ENCODE results near the gene NOPCHAP1.

Gene NOPCHAP1

DNA sequence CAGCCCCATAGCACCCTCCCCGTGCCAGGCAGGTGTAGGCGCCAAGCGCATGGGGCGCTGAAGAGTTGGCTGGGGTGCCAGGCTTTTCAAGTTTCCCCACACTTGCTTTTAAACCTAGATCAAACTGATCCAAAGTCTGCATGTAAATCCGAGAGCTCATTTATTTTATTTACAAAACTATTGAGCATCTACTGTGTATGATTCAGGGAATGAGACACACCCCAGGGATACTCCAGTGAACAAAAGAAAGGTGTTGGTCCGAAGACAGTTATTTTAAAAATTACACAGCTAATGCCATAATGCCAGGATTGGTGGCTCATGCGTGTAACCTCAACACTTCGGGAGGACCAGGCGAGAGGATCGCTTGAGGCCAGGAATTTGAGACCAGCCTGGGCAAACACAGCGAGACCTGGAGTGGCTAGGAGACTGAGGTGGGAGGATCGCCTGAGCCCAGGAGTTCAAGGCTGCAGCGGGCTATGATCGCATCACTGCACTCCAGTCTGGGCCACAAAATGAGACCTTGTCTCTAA lies 27.2 kb upstream of the NOPCHAP1 start:
- Histone ChIP-seq H3K4me3 (replicated peaks; ENCODE audit: insufficient read depth, low read length) (peak overlapping the region; percentile 64), H3K27ac (replicated peaks) (no peak overlapping the region)
- no peak for DNase-seq (ENCODE audit: low read depth in 1 of 2, low spot score in 1 of 2)

DNA sequence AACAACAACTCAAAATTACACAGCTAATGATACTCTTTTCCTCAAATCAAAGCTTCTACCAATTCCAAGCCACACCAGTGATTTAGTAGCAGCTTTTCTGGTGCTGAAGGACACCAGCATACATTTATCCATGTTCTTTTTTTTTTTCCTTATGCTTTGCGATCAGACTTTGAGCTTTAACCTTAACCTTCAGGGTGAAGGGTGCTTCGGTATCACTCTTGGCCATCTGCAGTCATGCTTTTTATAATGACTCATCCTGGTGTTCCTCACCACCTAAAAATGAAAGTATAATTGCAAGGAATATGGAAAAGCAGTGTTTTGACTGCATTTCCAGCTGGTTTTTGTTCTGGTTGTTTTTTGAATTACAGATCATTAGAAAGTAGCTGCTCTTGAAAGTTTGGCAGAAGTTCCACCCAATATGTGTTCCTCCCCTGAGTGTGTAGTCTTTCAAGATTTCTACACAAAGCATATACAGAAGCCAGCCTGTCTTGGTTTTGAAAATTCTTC lies 26.7 kb upstream of the NOPCHAP1 start:
- Histone ChIP-seq H3K27me3 (ENCODE audit: insufficient read depth, poor library complexity, severe bottlenecking) (peaks cover 26% of the 10 kb centered on the region), H3K27ac (replicated peaks) (no peak overlapping the region), H3K4me3 (replicated peaks; ENCODE audit: insufficient read depth, low read length) (no peak overlapping the region)
- DNase-seq (ENCODE audit: low read depth in 1 of 2, low spot score in 1 of 2): no peak
- no peak for TF ChIP-seq SPI1 (IDR thresholded peaks at IDR 0.05; ENCODE audit: borderline replicate concordance, low read depth)
- TF ChIP-seq, protein P1, sequence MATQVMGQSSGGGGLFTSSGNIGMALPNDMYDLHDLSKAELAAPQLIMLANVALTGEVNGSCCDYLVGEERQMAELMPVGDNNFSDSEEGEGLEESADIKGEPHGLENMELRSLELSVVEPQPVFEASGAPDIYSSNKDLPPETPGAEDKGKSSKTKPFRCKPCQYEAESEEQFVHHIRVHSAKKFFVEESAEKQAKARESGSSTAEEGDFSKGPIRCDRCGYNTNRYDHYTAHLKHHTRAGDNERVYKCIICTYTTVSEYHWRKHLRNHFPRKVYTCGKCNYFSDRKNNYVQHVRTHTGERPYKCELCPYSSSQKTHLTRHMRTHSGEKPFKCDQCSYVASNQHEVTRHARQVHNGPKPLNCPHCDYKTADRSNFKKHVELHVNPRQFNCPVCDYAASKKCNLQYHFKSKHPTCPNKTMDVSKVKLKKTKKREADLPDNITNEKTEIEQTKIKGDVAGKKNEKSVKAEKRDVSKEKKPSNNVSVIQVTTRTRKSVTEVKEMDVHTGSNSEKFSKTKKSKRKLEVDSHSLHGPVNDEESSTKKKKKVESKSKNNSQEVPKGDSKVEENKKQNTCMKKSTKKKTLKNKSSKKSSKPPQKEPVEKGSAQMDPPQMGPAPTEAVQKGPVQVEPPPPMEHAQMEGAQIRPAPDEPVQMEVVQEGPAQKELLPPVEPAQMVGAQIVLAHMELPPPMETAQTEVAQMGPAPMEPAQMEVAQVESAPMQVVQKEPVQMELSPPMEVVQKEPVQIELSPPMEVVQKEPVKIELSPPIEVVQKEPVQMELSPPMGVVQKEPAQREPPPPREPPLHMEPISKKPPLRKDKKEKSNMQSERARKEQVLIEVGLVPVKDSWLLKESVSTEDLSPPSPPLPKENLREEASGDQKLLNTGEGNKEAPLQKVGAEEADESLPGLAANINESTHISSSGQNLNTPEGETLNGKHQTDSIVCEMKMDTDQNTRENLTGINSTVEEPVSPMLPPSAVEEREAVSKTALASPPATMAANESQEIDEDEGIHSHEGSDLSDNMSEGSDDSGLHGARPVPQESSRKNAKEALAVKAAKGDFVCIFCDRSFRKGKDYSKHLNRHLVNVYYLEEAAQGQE (IDR thresholded peaks at IDR 0.05; ENCODE audit: insufficient replicate concordance, low read depth): no peak
- TF ChIP-seq, protein P2, sequence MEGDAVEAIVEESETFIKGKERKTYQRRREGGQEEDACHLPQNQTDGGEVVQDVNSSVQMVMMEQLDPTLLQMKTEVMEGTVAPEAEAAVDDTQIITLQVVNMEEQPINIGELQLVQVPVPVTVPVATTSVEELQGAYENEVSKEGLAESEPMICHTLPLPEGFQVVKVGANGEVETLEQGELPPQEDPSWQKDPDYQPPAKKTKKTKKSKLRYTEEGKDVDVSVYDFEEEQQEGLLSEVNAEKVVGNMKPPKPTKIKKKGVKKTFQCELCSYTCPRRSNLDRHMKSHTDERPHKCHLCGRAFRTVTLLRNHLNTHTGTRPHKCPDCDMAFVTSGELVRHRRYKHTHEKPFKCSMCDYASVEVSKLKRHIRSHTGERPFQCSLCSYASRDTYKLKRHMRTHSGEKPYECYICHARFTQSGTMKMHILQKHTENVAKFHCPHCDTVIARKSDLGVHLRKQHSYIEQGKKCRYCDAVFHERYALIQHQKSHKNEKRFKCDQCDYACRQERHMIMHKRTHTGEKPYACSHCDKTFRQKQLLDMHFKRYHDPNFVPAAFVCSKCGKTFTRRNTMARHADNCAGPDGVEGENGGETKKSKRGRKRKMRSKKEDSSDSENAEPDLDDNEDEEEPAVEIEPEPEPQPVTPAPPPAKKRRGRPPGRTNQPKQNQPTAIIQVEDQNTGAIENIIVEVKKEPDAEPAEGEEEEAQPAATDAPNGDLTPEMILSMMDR (IDR thresholded peaks at IDR 0.05; ENCODE audit: insufficient read depth, low read length): no peak

More for the DNA sequence above, 27.2 kb upstream of the NOPCHAP1 start:
- TF ChIP-seq, protein P1 (IDR thresholded peaks at IDR 0.05; ENCODE audit: insufficient replicate concordance, low read depth): no peak
- TF ChIP-seq POLR2AphosphoS5 (IDR thresholded peaks at IDR 0.05; ENCODE audit: low read depth): no peak
- TF ChIP-seq, protein P2 (IDR thresholded peaks at IDR 0.05; ENCODE audit: insufficient read depth, low read length): no peak
- no peak for TF ChIP-seq GABPA (IDR thresholded peaks at IDR 0.05; ENCODE audit: low read depth)
- TF ChIP-seq SPI1 (IDR thresholded peaks at IDR 0.05; ENCODE audit: borderline replicate concordance, low read depth): no peak
- H3K27me3 ChIP-seq (ENCODE audit: insufficient read depth, poor library complexity, severe bottlenecking): peaks cover 30% of the 10 kb centered on the region

DNA sequence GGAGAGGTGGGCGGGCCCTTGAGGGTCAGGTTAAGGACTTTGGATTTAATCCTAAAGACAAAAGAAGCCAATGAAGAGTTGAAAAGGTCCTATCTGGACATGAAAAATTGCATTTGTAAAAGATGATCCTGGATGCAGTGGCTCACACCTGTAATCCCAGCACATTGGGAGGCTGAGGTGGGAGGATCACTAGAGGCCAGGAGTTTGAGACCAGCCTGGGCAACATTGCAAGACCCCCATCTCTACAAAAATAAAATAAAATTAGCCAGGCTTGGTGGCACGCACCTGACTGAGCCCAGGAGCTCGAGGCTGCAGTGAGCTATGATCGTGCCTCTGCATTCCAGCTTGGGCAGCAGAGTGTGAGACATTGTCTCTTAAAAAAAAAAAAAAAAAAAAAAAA lies 25.7 kb upstream of the NOPCHAP1 start:
- no peak for DNase-seq (ENCODE audit: low read depth in 1 of 2, low spot score in 1 of 2)
- H3K27ac ChIP-seq (replicated peaks): no peak overlapping the region
- no peak overlapping the region for H3K4me3 ChIP-seq (replicated peaks; ENCODE audit: insufficient read depth, low read length)
- peaks cover 24% of the 10 kb centered on the region for H3K27me3 ChIP-seq (ENCODE audit: insufficient read depth, poor library complexity, severe bottlenecking)
- TF ChIP-seq, protein P2 (IDR thresholded peaks at IDR 0.05; ENCODE audit: insufficient read depth, low read length): no peak
- TF ChIP-seq POLR2AphosphoS5 (IDR thresholded peaks at IDR 0.05; ENCODE audit: low read depth) (no peak), GABPA (IDR thresholded peaks at IDR 0.05; ENCODE audit: low read depth) (no peak), SPI1 (IDR thresholded peaks at IDR 0.05; ENCODE audit: borderline replicate concordance, low read depth) (no peak)
- TF ChIP-seq, protein P1 (IDR thresholded peaks at IDR 0.05; ENCODE audit: insufficient replicate concordance, low read depth): no peak
